Kidney epithelial cell (primary cell): Measurements from ENCODE around the gene SNTB2. TPM values are rescaled to one million over a fixed set of nuclear protein-coding genes. Genes with fewer than 3 reads are reported as not detected.

Source experiments
- DNase-seq: peaks from one replicate; pipeline ENCODE4 v3.0.0-alpha.2; 2010; ENCODE audit warnings: low read depth
- H3K27me3 ChIP-seq: 2 replicates; pipeline ENCODE4 v1.6.0; 2011; ENCODE audit warnings: low read length; ENCODE audit not compliant: control insufficient read depth, insufficient read depth
- H3K36me3 ChIP-seq: 2 replicates; pipeline ENCODE4 v1.5.1; 2011; ENCODE audit warnings: low read length; ENCODE audit not compliant: control insufficient read depth, insufficient read depth
- H3K4me3 ChIP-seq: 2 replicates; pipeline ENCODE4 v1.5.1; 2011; ENCODE audit warnings: low read depth, mild to moderate bottlenecking, control low read depth, low read length
- CTCF ChIP-seq: IDR thresholded peaks from 2 replicates; pipeline ENCODE4 v1.5.1; 2011; ENCODE audit warnings: mild to moderate bottlenecking, moderate library complexity, low read length, control low read depth, inconsistent platforms; ENCODE audit not compliant: insufficient read depth, poor library complexity, severe bottlenecking
- total RNA-seq: library from RNA; depleted of rRNA; stranded (reverse); fragments of >200 nt; gene quantifications from 2 replicates; pipeline ENCODE4 v1.2.3, GENCODE V29; 2015

The SNTB2 gene
- total RNA-seq, 1 donor from 2014 or later: 9.0 TPM

GRCh38 chr16:69260506-69260905 is 73.5 kb downstream of the SNTB2 start:
- no peak for DNase-seq

GRCh38 chr16:69266334-69267063 is 79.5 kb downstream of the SNTB2 start:
- Histone ChIP-seq H3K4me3 (no peak overlapping the region), H3K36me3 (no peaks in the 10 kb centered on the region), H3K27me3 (no peaks in the 10 kb centered on the region)
- DNase-seq: no peak
- no peak for TF ChIP-seq CTCF

More at GRCh38 chr16:69260506-69260905, 73.5 kb downstream of the SNTB2 start:
- Histone ChIP-seq H3K36me3 (no peaks in the 10 kb centered on the region), H3K4me3 (no peak overlapping the region), H3K27me3 (no peaks in the 10 kb centered on the region)
- no peak for TF ChIP-seq CTCF

- H3K36me3 ChIP-seq: no peaks in the 10 kb centered on the region
- no peaks in the 10 kb centered on the region for H3K27me3 ChIP-seq
- DNase-seq: no peak
- TF ChIP-seq CTCF: no peak
- H3K4me3 ChIP-seq: no peak overlapping the region
Measured at GRCh38 chr16:69267633-69268032, 80.7 kb downstream of the SNTB2 start.

DNA sequence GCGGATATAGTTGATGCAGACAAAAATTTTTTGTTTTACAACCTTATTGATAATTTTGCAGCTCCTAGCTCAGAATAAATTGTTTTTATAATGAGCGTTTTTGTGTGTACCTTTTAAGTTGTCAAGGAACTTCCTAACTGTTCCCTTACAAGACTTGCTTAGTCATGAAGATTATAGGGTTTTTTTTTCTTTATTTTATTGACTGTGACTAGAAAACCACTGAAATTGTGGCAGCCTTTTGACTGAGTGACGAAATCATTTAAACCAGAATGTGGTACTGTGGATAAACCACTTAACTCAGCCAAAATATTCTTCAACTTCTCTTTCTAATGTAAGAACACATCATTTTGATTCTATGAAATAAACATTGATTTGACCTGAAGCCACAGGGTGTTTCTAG is 83.4 kb downstream of the SNTB2 start:
- DNase-seq: no peak
- no peaks in the 10 kb centered on the region for H3K27me3 ChIP-seq
- H3K4me3 ChIP-seq: no peak overlapping the region
- no peaks in the 10 kb centered on the region for H3K36me3 ChIP-seq
- no peak for TF ChIP-seq CTCF

DNA sequence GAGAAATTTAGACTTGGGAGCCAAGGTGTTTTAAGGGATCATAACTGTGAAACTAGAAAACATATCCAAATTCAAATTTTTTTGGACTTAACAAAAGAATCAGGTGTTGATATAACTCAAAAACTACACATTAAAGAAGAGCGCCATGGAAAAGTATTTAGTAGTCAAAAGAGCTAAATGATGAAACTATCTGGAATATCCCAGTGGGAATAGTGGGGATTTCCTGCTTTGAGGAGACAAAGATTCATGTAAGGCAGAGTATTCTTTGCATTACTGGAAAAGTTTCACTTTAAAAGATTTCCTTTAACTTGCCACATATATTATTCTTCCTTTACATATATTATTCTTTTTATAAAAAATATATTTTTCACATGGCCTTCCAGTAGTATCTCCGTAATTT is 83.9 kb downstream of the SNTB2 start:
- H3K27me3 ChIP-seq: no peaks in the 10 kb centered on the region
- no peak for TF ChIP-seq CTCF
- H3K36me3 ChIP-seq: no peaks in the 10 kb centered on the region
- DNase-seq: no peak
- no peak overlapping the region for H3K4me3 ChIP-seq

DNA sequence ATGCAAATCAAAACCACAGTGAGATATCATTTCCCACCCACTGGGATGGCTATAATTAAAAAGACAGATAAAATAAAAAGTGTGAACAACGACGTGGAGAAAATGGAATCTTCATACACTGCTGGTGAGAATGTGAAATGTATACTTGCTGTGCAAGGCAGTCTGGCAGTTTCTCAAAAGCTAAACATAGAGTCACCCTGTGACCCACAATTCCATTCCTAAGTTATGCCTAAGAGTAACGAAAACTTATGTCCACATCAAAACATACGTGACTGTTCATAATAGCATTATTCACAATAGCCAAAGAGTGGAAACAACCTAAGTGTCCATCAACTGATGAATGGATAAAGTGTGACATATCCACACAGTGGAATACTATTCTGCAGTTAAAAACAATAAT is 86.0 kb downstream of the SNTB2 start:
- TF ChIP-seq CTCF: no peak
- no peaks in the 10 kb centered on the region for H3K36me3 ChIP-seq
- H3K27me3 ChIP-seq: no peaks in the 10 kb centered on the region
- no peak for DNase-seq
- H3K4me3 ChIP-seq: no peak overlapping the region
